NCI-H748 (cell line): ENCODE data around the gene ACTL6B.
A peak's percentile ranks its signal among the peaks of the same experiment; 100 is the strongest.
"Not testable (repeated sequence)": the region's sequence is repeated elsewhere in the genome, so short reads cannot be mapped to it uniquely, and the experiment has no call there.

ENCODE experiments used
- DNase-seq: peaks from one replicate; lab custom pipeline; 2025; ENCODE audit not compliant: unreplicated experiment; lab: John Stamatoyannopoulos, UW

Gene ACTL6B

DNA sequence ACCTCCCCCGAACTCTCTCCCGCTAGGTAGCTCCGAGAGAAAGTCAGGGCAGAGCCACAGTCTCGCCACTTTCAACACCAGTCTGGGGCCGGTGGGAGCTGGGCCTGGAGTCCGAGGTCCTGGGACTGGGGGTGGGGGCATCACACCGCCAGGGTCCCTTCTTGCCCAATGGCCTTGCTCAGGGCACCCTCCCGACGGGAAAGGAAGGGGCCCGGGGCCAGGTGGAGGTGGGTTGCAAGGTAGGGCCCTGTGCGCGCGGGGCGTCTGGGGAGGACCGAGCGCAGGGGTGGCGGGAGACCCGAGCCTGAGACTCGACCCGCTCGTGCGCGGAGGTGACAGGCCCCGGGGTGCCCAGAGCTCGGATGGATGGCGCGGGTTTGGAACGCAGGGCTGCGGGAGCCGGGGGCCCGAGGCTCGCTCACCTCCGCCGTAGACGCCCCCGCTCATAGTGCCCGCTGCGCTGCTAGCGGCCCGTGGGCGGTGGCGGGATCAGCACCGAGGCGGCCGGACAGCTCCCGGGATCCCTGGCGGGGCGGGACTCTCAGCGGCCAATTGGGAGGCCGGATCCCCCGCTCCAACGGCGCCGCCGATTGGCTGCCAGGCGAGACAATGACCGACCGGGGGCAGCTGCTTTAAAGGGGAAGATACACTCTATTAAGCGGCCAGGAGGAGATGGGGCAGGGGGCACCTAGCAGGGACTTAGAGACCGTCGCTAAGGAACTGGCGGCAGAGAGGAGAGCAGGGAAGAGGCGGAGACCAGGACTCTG lies at the start of gene ACTL6B:
Gene ACTL6B, minus strand, starts transcription at position 541 of the 767 bp plus-strand sequence. Its CDS starts 94 bp downstream, at position 447.
- DNase-seq, result peak; percentile 90

DNA sequence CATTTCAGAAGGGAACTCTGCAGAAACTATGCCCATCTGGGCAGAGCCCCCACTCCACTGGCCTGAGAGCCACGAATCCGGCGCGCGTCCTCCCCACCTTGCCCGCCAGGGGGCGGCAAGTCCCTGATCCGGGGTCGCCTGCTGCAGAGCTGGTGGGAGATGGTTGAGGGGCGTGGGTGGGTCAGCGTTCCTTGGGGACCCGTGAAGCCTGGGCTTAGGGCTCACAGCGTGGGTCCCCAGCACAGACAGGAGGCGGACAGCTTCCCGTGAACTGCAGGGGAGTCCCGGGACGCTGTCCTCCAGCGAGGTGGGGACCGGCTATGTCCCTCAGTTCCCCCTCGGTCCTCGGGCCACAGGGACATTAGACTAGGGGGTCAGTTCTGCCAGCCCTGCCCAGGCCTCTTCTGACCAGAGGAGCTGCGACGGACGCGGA lies 49.1 kb upstream of the ACTL6B start:
- peak; percentile 82 for DNase-seq

DNA sequence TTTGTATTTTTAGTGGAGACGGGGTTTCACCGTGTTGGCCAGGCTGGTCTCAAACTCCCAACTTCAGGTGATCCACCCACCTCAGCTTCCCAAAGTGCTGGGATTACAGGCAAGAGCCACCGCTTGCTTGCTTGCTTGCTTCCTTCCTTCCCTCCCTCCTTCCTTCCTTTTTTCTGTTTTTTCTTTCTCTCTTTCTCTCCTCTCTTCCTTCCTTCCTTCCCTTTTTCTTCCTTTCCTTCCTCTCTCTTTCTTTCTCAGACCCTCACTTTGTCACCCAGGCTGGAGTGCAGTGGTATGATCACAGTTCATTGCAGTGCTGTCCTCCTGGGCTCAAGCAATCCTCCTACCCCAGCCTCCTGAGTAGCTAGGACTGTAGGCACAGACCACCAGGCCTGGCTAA lies 44.8 kb upstream of the ACTL6B start:
- DNase-seq, result not testable (repeated sequence)

DNA sequence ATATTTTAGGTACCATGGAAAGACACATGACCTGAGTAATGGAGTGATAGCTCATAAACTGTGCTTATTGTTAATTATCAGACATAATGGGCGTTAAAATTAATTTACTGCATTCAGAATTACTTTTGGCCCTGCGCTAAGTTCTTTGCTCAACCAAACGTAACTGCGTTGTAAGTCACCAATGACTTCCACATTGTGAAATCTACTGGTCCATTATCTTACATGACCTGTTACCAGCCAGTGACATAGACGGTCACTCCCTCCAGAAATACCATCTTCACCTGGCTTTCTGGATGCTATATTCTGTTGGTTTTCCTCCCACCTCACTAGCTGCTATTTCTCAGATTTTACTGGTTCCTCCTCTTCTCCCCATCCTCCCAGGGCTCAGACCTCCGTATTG lies 42.8 kb upstream of the ACTL6B start:
- no peak for DNase-seq

DNA sequence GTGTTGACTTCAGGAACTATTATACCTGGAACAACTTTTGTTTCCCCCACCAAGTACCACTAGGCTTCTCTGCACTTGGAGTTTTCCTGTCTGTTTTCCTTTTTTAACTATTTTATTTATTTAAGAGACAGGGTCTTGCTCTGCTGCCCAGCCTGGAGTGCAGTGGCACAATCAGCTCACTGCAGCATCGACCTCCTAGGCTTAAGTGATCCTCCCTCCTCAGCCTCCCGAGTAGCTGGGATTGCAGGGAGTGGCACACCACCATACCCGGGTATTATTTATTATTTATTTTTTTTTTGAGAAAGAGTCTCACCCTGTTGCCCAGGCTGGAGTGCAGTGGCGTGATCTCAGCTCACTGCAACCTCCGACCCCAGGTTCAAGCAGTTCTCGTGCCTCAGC lies 39.9 kb upstream of the ACTL6B start:
- DNase-seq, result no peak

DNA sequence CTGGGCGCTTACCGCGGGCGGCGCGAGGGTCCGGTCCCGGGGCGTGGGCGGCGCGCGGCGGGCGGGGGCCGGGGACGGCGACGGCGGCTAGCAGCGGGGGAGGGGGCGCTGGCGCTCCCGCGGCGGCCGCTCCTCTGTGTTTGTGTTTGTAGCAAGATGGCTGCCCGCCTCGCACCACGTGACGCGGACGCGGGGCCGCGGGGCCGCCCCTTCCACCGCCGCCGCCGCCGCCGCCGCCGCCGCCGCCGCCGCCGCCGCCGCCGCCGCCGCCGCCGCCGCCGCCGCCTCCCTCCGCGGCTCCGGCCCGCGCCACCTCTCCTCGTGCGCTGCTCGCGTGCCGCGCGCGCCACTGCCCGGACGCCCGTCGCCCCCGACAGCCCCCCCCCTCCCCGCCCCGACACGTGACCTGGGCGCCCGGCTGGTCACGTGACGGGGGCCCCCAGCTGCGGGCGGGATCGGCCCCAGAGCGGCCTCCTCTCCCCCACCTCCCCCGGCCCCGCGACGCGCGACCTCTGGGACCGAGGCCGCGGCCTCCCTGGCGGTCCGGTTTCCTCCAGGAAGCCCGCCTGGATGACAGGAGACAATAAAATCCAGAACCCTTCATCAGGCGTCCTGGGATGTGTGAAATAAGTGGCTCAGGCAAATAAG lies 38.0 kb upstream of the ACTL6B start, which contains the start of gene GIGYF1:
Gene GIGYF1, minus strand, starts transcription at position 153 of the 648 bp plus-strand sequence. CDS start 6,012 bp downstream, outside the sequence.
- peak; percentile 83 for DNase-seq

DNA sequence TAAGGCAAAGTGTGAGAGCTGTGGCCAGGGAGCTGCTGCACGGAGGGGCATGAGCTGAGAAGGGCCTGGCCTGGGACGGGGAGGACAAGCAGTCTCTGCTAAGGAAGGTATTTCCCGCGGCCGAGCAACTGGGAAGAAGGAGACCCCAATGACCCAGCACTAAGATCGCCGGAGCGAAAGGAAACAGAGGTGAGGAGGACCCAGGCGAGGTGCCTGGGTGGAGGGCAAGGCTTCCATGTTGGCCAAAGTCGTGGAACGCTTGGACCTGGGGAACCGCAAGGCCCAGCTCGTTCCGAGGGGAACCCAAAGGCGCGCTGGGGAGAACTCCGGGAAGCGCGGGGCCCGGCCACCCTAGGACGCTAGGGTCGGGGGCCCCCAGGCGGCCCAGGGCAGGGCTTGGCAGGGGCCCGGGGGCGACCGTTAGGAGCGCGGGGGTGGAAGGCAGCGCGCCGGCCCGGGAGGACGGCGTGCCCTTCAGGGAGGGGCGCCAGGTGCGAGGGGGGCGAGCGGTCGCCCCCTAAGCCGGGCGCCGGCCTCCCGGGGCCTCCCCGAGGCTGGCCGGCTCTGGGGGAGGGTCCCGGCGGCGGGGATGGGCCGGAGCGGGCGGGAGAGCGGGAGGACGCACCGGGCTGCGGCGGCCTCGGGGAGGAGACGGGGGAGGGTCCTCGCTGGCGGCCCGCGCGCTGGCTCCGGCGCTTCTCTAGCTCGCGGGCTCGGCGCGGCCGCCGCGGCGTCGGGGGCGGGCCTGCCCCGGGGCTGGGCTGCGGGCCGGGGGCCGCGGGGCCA lies 37.3 kb upstream of the ACTL6B start:
- peak; percentile 56 for DNase-seq

DNA sequence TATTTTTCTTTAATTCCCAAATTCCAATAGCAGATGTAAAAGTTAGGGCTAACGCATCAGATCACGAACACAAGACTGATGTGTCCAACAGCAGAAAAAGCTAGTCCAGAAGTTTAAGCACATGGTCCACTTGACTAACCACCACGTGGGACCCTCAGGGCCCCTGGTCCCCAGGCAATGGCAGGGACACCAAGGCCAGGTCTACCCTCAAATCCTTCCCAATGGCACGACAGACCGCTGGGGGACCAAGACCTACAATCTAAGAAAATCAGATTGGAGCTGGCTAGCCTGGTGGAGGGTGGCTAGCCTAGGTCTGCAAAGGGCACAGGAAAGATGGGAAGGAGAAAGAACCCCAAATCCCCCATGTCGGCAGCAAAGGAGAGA lies 36.3 kb upstream of the ACTL6B start:
- DNase-seq, result no peak

DNA sequence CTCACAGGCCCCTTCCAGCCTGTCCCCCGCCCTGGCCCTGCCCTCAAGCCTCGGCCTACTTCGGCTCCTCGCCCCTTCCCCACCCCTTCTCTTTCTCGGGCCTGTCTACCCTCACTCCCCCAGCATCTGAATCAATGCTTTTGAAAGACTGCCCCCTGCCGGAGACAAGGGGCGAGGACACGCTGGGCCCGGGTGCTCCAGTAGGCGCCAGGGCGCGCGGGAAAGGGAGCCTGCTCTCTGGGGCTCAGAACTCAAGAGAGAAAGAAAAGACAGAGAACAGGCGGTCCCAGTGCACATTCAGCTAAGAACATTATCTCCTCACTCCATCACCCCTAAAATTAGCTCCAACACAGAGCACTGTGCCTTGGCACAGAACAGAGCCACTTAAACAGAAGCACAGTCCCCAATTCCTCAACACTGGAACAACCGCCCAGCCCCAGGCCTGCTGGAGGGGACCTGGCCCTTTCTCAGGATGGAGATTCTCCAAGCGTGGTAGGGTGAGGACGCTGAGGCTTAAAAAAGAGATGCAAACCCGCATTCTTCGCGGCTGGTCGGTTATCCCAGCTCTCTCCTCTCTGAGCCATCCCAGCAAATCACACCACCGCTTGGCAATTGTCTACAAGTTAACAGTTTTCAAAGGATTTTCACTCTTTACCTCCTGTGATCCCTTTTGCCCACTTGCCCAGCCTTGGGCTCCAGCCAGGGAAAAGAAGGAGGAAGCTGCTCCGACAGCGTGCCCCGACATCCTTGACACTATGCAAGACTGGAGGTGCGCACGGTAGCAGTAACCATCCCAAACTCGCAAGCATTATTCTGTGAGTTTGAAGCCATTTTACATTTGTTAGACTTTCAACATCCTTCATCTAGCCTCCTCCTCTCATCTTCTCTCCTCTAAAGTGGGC lies 35.7 kb upstream of the ACTL6B start:
- peak; percentile 71 for DNase-seq

DNA sequence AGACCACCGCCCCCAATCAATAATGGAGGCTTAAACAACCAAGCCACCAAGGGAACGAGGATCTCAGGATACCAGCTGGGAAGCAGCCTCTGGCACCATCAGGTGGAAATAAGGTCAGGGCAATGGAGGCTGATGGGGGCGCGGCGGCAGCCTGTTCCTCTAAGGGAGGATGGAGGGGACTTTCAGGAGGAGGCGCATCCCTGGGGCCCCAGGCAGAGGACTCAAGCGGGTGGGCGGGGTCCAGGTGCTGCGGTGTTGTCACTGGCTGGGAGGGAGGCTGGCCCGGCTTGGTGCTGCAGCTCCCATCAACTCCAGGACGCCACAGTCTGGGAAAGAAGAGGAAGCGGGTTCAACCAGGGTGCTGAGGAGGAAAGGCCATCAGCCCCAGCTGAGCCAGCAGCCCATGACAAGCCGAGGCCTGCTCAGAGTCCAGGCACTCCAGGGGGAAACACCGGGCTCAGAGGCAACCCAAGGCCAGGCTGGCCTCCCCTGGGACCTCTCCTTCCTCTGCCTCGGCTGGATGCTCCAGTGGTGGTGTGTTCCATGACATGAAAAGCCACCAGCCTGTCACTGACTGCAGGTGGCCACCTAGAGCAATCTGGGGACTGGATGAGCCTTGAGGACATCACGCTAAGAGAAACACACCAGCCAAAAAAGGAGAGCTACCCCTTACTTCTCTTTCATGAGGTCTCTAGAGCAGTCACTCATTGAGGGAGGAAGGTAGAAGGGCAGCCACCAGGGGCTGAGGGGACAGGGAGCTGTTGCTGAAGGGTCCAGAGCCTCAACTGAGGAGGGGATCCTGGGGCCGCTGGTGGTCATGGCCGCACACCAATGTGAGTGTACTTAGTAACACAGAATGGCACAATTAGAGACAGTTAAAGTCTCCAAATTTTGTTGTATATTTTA lies 33.2 kb upstream of the ACTL6B start:
- DNase-seq, result no peak

DNA sequence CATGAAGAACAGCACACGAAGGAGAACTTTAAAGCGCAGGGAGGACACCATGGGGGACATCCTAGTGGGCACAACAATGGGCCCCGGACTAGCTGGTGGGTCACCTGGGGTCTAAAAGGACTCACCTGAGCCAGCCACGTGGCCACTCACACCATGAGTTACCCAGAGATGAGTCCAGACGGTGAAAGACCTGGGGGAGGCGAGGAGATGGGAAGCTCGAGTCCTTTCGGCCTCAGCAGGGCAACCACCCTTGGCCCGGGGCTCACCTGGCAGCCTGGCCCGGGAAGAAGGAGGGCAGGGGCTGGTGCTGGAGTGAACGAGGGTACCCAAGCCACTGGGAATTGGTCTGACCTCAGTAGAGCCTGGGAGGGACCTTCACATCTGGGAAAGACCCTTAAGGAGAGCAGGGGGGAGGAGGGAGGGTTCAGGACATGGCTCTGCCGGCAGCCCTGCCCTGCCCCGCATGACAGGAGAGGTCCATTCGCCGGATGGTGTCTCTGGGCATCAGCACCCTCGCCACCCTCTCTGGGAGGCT lies 32.1 kb upstream of the ACTL6B start:
- no peak for DNase-seq

DNA sequence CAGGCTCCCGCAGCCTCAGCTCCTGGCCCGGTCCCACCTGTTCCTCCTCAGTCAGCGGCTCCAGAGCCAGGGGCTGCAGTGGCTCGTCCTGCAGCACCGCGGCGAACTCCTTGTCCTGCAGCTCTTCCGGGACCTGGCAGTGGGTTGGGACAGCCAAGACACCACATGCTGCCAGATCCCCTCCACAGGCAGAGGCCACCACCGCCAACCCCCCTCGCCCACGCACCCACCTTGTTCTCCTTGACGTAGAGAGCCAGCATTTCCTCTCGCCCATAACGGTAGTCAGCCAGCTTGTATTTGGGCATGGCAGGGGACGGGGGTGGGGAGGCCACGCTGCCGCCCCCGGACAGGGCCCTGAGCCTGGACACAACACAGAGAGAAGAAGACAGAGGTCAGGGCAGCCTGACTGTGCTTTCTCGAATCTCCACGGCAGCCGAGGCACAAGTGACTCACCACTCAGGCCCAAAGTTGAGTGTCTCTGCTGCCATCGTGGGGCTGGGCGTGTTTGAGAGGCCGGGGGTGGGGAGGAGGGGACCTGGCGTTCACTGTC lies 31.6 kb upstream of the ACTL6B start:
- DNase-seq, result no peak

DNA sequence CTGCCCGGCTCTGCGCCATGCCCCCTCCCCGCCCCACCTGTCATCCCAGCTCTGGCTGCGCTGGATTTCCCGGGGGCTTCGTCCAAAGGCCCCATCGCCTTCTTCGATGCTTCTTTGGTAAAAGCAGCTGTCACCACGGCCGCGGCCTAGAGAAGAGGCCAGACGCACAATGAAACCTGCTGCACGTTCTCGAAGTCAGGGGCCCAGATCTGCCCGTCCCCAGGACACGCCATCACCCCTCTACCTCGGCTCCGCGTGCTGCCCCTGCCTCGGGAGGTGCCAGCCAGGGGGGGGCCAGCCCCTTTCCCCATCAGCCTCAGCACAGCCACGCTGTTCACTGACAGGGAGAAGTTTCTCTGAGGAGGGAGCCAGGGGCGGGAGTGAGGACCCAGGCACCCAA lies 31.0 kb upstream of the ACTL6B start:
- DNase-seq, result no peak

DNA sequence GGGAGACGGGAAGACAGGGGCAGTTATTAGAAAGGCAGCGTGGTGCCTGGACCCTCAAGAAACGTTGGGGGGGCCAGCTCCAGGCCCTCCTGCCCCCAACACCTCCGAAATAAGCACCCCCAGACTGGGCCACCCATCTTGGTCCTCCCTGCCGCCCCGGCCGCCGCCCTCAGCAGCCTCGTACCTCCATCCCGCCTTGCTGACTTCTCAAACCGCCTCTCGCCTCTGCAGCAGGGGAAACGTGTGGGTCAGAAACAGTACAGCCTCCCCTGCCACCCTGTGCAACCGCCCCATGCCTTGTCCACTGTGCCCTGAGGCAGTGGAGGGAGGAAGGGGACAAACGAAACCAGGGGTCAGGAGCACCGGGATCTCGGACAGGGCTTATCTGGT lies 30.6 kb upstream of the ACTL6B start:
- DNase-seq, result no peak

DNA sequence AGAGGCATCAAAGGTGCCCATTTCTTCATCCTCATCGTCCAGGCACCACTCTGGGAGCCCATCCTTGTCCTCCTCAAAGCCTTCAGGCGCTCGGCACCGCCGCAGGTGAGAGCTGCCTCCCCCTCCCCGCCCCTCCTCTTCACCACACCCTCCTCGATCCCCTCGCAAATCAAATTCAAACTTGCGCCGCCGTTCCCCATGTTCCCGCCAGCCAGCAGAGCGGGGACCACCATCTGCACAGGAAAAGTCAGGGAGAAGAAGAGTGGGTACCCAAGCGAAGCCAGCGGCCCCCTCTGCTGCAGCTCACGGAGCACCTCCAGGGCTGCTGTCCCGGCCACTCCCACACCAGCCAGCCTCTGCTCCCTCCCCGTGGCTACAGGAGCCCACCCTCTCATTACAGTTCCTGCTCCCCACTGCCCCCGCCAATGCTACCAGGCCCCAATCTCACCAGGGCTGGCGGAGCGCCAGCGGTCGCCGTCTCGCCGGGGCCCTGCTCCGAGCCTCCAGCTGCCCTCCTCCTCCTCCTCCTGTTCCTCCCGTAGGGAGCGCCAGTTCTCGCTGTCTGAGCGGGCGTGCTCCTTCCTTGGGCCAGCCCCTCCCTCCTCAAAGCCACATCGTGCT lies 30.1 kb upstream of the ACTL6B start:
- DNase-seq, result no peak

DNA sequence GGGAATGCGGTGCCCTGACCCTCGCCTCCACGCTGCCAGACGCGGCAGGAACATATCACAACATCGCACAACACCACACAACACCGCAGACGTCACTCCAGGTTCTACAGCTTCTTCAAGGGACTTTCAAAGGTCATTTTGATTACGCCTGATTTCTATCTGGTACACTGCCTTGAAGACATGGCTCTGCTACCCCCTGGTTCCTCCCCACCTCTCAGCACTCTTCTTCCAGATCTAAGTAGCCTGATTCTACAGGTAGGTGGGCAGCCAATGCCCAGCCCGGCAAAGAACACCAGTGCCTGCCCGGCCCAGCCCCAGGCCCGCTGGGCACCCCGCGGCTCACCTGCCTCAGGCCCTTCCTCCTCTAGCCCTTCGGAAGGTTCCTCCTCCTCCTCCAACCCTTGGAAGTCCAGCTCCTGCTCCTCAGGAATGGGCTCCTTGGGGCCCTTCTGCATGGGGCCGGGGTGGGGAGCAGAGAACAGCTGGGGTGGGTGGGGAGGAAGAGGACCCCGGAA lies 29.4 kb upstream of the ACTL6B start:
- DNase-seq, result no peak

DNA sequence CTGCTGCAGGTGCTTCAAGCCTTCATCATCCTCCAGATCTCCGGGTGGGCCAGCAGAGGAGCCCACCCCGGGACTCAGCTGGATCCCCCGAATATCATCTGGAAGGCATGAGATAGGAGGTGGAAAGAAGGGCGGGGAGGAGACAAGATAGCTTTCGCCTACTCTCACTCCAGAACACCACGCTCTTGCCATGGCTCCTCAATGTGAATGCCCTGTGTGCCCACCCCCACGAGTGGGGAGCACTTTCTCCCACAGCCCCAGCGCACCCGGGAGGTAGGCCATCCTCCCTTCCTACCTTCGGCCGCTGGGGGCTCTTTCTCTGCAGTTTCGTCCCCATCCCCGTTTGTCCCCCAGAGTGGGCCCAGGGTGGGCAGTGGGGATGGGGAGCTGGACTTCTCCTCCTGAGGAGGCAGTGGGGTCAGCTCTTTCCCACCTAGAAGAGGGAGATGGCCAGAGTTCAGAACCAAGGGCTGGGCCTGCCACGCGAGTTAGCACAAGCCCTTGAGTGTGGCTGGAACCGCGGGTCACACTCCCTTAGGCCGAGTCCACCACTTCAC lies 28.9 kb upstream of the ACTL6B start:
- no peak for DNase-seq

DNA sequence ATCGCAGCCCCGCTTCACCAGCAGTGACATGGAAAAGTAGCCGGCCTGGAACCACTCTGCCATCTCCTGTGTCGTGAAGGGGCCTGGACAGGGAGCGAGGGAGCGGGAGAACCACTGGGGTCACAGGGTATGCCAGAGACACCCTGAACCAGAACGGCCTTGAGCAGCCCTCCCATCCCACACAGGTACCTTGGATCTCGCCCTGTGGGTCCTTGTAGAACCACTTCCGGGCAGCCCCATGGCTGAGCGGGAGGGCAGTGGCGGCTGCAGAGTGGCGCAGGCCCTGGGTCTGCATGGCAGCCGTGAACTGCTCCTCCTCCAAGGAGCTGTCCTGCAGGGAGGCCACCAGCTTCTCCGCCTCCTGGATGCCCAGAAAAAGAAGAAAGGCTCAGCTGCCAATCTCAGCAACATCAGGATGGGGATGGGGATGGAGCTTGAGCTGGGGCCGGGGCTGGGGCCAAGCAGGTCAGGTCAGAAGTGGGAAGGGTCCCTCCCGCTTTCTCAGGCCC lies 28.3 kb upstream of the ACTL6B start:
- DNase-seq, result no peak
